GM21717 (cell line): Measurements from ENCODE around the gene TADA2A.

Experiments used
- ATAC-seq: cut with Tn5 transposase; IDR thresholded peaks from one replicate; pipeline ENCODE4 v1.9.1; 2021; ENCODE audit warnings: mild to moderate bottlenecking, moderate library complexity; ENCODE audit not compliant: unreplicated experiment

Gene TADA2A

GRCh38 chr17:37458805-37459204, 52.1 kb downstream of the TADA2A start:
- no peak for ATAC-seq

GRCh38 chr17:37461668-37462067, 55.0 kb downstream of the TADA2A start:
- no peak for ATAC-seq

GRCh38 chr17:37462492-37462891, 55.8 kb downstream of the TADA2A start:
- no peak for ATAC-seq

GRCh38 chr17:37463039-37463438, 56.4 kb downstream of the TADA2A start:
- no peak for ATAC-seq

- no peak for ATAC-seq
These were observed 58.5 kb downstream of the TADA2A start for GRCh38 chr17:37465069-37465616.

GRCh38 chr17:37466471-37466870, 59.8 kb downstream of the TADA2A start:
- ATAC-seq, result no peak

GRCh38 chr17:37470181-37470580, 63.5 kb downstream of the TADA2A start:
- ATAC-seq, result no peak

GRCh38 chr17:37475731-37476420, 69.2 kb downstream of the TADA2A start:
- ATAC-seq, result no peak

GRCh38 chr17:37476431-37477120, 69.9 kb downstream of the TADA2A start:
- no peak for ATAC-seq

- no peak for ATAC-seq
These were observed 71.5 kb downstream of the TADA2A start for GRCh38 chr17:37478187-37478586.

GRCh38 chr17:37479025-37479424, 72.3 kb downstream of the TADA2A start:
- ATAC-seq, result no peak

- no peak for ATAC-seq
These were observed 73.7 kb downstream of the TADA2A start for GRCh38 chr17:37480427-37480826.

GRCh38 chr17:37481001-37481665, 74.4 kb downstream of the TADA2A start:
- no peak for ATAC-seq

GRCh38 chr17:37483311-37484039, 76.8 kb downstream of the TADA2A start:
- no peak for ATAC-seq

GRCh38 chr17:37485938-37486570, 79.4 kb downstream of the TADA2A start:
- ATAC-seq, result no peak

- ATAC-seq, result no peak
These were observed 81.4 kb downstream of the TADA2A start for GRCh38 chr17:37488009-37488604.

- no peak for ATAC-seq
These were observed 82.0 kb downstream of the TADA2A start for GRCh38 chr17:37488607-37489196.

- ATAC-seq, result peak; percentile 51
These were observed 82.7 kb downstream of the TADA2A start, which contains the start of gene DUSP14 for GRCh38 chr17:37489197-37490001. TSS of gene DUSP14 (plus strand) at chr17:37489891. CDS start at chr17:37512273, 22,382 bp downstream.
